HG03139 (cell line): ENCODE results near the gene RUSF1.
"Not testable (repeated sequence)": the region's sequence is repeated elsewhere in the genome, so short reads cannot be mapped to it uniquely, and the experiment has no call there.

ENCODE experiments used
- ATAC-seq: cut with Tn5 transposase; IDR thresholded peaks from one replicate; pipeline ENCODE4 v1.9.1; 2021; ENCODE audit not compliant: unreplicated experiment

Gene RUSF1

GRCh38 chr16:31487071-31487719, 21.0 kb downstream of the RUSF1 start:
- no peak for ATAC-seq

- no peak for ATAC-seq
These were observed 22.1 kb downstream of the RUSF1 start for GRCh38 chr16:31486045-31486444.

- no peak for ATAC-seq
These were observed 22.6 kb downstream of the RUSF1 start for GRCh38 chr16:31485571-31485970.

- no peak for ATAC-seq
These were observed 23.6 kb downstream of the RUSF1 start for GRCh38 chr16:31484491-31485171.

GRCh38 chr16:31484048-31484447, 24.1 kb downstream of the RUSF1 start:
- not testable (repeated sequence) for ATAC-seq

GRCh38 chr16:31483081-31483480, 25.1 kb downstream of the RUSF1 start, which contains the start of gene SLC5A2:
SLC5A2 (plus strand) TSS chr16:31483123; CDS start chr16:31483137, 14 bp downstream.
- ATAC-seq: no peak

GRCh38 chr16:31480851-31481536, 27.2 kb downstream of the RUSF1 start:
- no peak for ATAC-seq

- ATAC-seq: no peak
These were observed 28.4 kb downstream of the RUSF1 start for GRCh38 chr16:31479751-31480150.

GRCh38 chr16:31478956-31479355, 29.2 kb downstream of the RUSF1 start:
- ATAC-seq: no peak

- ATAC-seq: no peak
These were observed 30.7 kb downstream of the RUSF1 start for GRCh38 chr16:31477220-31478216.

- ATAC-seq: no peak
These were observed 31.6 kb downstream of the RUSF1 start for GRCh38 chr16:31476303-31477219.

- no peak for ATAC-seq
These were observed 32.3 kb downstream of the RUSF1 start for GRCh38 chr16:31475946-31476302.

- ATAC-seq: no peak
These were observed 33.1 kb downstream of the RUSF1 start for GRCh38 chr16:31474773-31475738.

GRCh38 chr16:31474173-31474714, 33.9 kb downstream of the RUSF1 start:
- ATAC-seq: no peak

GRCh38 chr16:31473264-31473984, 34.8 kb downstream of the RUSF1 start:
- no peak for ATAC-seq

- no peak for ATAC-seq
These were observed 35.4 kb downstream of the RUSF1 start for GRCh38 chr16:31472709-31473203.

- ATAC-seq: no peak
These were observed 36.1 kb downstream of the RUSF1 start, which contains the start of gene TGFB1I1 for GRCh38 chr16:31471875-31472708. TGFB1I1 (plus strand) TSS chr16:31472152; CDS start chr16:31472189, 37 bp downstream.
